ENCODE measurements around the gene NR1H2.

Gene NR1H2

GRCh38 chr19:50430888-50431342 is 54.7 kb downstream of the NR1H2 start:
- DNase-seq (ENCODE audit: low read depth) = no peak
- TF ChIP-seq, protein P1, sequence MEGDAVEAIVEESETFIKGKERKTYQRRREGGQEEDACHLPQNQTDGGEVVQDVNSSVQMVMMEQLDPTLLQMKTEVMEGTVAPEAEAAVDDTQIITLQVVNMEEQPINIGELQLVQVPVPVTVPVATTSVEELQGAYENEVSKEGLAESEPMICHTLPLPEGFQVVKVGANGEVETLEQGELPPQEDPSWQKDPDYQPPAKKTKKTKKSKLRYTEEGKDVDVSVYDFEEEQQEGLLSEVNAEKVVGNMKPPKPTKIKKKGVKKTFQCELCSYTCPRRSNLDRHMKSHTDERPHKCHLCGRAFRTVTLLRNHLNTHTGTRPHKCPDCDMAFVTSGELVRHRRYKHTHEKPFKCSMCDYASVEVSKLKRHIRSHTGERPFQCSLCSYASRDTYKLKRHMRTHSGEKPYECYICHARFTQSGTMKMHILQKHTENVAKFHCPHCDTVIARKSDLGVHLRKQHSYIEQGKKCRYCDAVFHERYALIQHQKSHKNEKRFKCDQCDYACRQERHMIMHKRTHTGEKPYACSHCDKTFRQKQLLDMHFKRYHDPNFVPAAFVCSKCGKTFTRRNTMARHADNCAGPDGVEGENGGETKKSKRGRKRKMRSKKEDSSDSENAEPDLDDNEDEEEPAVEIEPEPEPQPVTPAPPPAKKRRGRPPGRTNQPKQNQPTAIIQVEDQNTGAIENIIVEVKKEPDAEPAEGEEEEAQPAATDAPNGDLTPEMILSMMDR (conservative IDR thresholded peaks at IDR 0.05; ENCODE audit: low read depth, low read length) = no peak

DNA sequence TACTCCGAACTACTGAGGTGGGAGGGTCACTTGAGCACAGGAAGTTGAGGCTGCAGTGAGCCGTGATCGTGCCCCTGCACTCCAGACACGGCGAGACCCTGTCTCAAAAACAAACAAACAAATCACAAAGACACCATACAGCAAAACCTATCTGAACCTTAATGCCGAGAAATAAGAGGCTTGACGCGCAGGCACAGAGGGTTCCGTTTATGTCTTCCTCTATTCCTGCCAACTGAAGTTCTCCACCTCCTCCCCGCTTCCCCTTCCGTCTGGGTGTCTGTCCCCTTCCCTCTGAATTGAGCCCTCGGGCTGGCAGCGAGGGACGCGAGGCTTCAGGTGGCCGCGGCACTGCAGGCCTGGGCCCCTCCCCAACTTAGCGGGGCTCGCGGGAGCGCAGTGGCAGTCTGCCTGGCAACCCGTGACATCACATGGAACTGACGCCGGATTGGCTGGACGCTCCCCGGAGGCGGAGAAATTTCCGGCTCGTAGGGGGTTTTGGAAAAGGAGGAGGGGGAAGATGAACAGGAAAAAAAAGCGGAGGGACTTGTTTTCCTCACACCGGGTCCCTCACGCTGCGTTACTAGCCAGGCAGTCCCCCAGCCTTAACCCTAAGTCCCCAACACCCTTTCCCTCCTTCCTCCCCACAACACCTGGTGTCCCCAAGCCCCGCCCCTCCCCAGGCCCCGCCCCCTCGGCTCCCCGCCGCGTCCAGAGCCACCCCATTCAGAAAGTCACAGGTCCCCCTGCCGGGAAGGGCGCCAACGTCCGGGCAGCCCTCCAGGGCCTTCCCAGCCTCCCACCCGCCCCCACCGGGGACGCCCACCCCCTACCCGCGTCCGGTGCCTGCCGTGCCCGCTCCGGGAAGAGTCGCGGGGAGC is 55.3 kb downstream of the NR1H2 start:
- H3K4me3 ChIP-seq (ENCODE audit: low read length) = peak overlapping the region; percentile 71
- peak; percentile 8 for DNase-seq (ENCODE audit: low read depth)
- TF ChIP-seq, protein P1 (conservative IDR thresholded peaks at IDR 0.05; ENCODE audit: low read depth, low read length) = no peak

More at GRCh38 chr19:50430888-50431342, 54.7 kb downstream of the NR1H2 start:
- H3K4me3 ChIP-seq (ENCODE audit: low read length) = peak overlapping the region; percentile 71

- TF ChIP-seq, protein P1 (conservative IDR thresholded peaks at IDR 0.05; ENCODE audit: low read depth, low read length) = no peak
- DNase-seq (ENCODE audit: low read depth) = no peak
Measured at GRCh38 chr19:50432221-50433028, 56.2 kb downstream of the NR1H2 start, which contains the start of gene MYBPC2. Gene MYBPC2 (plus strand): TSS chr19:50432892. CDS start chr19:50432954, 62 bp downstream.

More at GRCh38 chr19:50432221-50433028, 56.2 kb downstream of the NR1H2 start, which contains the start of gene MYBPC2:
- H3K4me3 ChIP-seq (ENCODE audit: low read length) = peak within 1 kb of the TSS; percentile 71

All from retinal pigment epithelial cell (primary cell).